Raji (cell line): ENCODE results near the gene FEV.

Source experiments
- POLR2A ChIP-seq: IDR thresholded peaks from 2 replicates; pipeline ENCODE4 v1.6.1; 2011; ENCODE audit warnings: low read depth, low read length, control low read depth; ENCODE audit not compliant: insufficient read depth

The FEV gene

DNA sequence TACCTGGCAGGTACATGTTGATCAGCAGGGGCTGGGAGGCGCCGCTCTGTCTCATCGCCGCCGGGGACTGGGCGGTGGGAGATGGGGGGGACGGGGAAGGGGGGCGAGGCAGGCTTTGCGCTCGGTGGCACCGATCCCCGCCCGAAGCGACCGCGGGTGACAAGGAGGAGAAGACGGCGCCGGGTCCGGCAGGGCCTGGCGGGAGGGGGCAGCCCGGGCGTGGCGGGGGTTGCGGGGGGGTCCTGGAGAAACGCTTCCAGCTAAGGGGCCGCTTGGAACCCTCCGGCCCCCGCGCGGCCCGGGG is at the start of gene FEV:
FEV (minus strand) TSS at position 164 of the 304 bp plus-strand sequence; CDS start at position 55, 109 bp downstream.
- no peak for TF ChIP-seq POLR2A

DNA sequence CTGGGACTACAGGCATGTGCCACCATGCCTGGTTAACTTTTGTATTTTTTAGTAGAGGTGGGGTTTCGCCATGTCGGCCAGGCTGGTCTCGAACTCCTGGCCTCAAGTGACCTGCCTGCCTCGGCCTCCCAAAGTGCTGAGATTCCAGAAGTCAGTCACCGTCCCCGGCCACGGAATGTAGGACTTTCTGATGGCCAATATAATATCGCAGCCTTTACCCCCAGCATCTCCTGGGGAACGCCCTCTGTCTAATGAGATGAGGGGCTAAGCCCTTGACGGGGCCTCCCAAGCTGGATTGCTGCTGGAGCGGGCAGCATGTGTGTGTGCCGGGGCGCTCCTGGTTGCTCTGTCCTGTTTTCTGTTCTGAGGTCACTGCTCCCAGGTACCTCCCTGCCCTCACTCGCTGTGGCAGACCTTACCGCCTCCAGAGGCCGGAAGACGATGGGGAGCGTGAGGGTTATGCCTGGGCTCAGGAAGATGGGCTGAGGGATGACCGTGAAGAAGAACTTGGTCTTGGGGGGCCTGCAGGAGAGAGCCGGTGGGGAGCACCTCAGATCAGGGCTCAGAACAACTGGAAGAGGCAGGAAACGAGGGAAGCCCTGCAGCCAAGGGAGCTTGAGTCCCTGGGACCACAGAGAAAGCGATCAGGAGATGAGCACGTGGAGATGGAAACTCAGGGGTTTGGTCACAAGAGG is 47.2 kb upstream of the FEV start:
- TF ChIP-seq POLR2A: no peak

GRCh38 chr2:219031005-219031738 is 46.2 kb upstream of the FEV start:
- TF ChIP-seq POLR2A: no peak

DNA sequence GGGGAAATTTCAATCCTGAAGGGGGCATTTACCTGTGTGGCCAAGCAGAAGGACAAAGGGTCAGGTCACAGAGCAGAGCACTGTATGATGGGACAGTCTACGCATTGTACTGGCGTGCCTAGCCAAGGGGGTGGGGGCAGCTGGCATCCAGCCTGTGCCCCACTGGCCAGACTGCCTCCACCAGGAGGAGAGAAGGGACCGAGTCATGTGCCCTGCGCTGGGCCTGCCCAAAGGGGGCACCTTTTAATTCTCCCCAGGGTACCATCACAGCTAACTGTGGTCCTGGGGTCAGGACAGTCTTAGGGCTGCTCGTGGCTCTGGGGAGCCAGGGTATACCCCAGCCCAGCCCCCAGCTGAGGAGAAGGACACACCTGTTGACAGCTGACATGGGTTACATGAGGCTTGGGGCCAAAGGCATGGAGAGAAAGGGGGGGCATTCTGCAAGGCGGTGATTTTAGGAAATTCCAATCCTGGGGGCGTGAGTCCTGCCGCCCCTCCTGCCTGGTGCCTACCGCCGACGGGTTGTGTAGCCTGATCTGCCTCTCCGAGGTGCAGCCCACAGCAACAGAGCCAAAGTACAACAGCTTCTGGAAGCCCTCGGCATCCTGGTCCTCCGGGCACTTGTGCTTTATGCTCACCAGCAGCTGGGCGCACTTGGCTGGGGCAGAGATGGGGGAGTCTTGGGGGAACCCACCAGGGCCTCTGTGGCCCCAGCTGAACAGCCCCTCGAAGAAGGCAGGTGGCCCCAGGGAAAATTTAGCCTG is 45.4 kb upstream of the FEV start:
- TF ChIP-seq POLR2A: no peak

GRCh38 chr2:219029829-219030165 is 44.8 kb upstream of the FEV start:
- TF ChIP-seq POLR2A: no peak

DNA sequence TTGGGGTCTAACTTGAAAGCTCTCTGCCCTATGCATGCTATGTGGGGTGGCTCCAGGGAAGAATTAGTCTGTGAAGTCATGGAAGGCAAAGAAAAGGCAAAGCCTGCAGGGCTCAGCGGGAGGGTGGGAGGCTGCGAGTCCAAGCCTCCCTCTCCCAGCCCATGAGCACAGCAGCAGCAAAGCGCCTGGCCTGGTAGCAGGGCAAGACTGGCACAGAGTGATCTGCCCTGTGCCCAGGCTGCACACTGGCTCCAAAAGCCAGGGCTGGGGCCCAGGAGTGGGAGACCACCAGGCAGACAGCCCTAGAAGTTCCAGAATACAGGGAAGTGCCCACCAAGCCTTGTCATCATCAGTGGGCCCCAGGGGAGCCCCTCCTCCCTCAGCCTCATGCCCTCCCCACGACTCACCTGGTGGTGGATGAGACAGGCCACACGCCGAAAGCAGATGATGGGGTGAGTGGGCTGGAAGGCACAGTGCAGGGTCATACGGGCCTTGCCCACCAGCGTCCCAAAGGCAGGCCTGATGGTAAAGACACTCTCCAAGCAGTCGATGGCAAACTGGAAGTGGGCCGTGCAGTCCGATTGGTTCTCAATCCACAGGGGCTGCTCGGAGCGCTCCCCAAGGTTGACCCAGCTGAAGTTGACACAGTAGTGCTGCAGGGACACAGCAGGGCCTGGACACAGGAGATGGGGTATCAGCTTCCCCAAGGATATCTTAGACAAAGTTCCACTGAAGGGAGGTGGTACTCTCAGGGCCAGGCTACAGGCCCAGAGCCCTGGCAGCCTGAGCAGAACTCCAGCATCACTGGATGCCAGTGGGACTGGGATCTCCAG is 44.2 kb upstream of the FEV start:
- TF ChIP-seq POLR2A: no peak

- TF ChIP-seq POLR2A: no peak
Measured at GRCh38 chr2:219028141-219028540, 43.2 kb upstream of the FEV start.

GRCh38 chr2:219027511-219028055 is 42.6 kb upstream of the FEV start:
- TF ChIP-seq POLR2A: no peak

GRCh38 chr2:219026946-219027345 is 42.0 kb upstream of the FEV start:
- no peak for TF ChIP-seq POLR2A

GRCh38 chr2:219025637-219026585 is 40.9 kb upstream of the FEV start:
- no peak for TF ChIP-seq POLR2A

DNA sequence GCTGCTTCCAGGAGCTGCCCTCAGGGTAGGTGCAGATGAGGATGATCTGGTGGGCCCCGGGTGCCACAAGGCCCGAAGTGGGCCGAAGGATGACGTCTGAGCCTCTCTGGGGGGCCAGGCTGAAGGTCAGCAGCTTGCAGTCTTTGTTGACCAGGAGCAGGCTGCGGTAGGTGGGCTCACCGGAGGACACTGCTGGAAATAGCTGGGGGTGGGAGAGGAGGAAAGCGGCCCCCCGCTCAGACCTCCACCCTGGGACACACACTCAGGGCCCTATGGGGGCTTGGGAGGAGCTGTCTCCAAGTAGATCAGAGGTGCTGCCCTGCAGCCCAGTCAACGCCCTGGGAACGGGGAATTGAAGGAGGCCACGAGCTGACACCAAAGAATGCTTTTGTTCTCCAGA is 39.1 kb upstream of the FEV start:
- TF ChIP-seq POLR2A: no peak

- TF ChIP-seq POLR2A: no peak
Measured at GRCh38 chr2:219023045-219023605, 38.1 kb upstream of the FEV start.

- TF ChIP-seq POLR2A: no peak
Measured at GRCh38 chr2:219022616-219023015, 37.6 kb upstream of the FEV start.

GRCh38 chr2:219022041-219022440 is 37.1 kb upstream of the FEV start:
- TF ChIP-seq POLR2A: no peak
